Embryonic facial prominence (tissue), 1 donor: Measurements from ENCODE around the gene ATP6V1F.

Experiments used
- DNase-seq: peaks from one replicate; pipeline ENCODE4 v3.0.0-alpha.2; 2016; ENCODE audit errors: extremely low spot score

ATP6V1F gene

DNA sequence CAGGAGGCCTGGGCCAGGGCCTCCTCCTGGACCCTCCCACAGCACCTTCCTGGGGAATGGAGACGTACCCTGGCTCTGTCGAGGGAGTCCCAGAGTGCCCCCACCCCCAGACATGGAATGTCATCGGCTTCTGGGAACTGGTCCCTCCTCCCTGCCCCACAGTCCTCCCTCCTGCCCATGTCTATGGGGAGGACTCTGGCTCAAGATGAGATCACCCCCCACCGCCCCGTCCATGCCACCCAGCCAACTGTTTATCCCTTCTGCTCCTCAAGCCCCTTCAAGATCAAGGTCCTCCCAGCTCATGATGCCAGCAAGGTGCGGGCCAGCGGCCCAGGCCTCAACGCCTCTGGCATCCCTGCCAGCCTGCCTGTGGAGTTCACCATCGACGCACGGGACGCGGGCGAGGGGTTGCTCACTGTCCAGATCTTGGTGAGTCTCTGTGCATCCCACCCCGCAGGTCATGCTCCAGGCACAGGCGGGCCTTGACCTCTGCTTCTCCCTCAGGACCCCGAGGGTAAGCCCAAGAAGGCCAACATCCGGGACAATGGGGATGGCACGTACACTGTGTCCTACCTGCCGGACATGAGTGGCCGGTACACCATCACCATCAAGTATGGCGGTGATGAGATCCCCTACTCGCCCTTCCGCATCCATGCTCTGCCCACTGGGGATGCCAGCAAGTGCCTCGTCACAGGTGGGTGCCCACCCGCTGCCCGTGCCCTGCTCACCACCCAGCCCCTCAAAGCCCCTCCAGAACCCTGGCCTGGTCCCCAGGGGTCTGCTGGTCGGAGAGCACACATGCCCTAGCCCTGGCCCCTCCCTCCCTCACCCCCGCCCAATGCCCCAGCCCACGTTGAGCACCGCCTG is 14.1 kb upstream of the ATP6V1F start:
- no peak for DNase-seq

DNA sequence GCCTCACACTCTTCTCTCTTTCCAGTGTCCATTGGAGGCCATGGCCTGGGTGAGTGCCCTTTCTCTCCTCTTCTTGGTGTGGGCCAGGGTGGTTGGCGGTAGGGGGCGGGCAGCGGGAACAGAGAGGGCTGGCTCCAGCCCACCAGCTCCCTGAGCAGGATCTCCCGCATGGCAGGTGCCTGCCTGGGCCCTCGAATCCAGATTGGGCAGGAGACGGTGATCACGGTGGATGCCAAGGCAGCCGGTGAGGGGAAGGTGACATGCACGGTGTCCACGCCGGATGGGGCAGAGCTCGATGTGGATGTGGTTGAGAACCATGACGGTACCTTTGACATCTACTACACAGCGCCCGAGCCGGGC is 13.5 kb upstream of the ATP6V1F start:
- DNase-seq, result no peak

DNA sequence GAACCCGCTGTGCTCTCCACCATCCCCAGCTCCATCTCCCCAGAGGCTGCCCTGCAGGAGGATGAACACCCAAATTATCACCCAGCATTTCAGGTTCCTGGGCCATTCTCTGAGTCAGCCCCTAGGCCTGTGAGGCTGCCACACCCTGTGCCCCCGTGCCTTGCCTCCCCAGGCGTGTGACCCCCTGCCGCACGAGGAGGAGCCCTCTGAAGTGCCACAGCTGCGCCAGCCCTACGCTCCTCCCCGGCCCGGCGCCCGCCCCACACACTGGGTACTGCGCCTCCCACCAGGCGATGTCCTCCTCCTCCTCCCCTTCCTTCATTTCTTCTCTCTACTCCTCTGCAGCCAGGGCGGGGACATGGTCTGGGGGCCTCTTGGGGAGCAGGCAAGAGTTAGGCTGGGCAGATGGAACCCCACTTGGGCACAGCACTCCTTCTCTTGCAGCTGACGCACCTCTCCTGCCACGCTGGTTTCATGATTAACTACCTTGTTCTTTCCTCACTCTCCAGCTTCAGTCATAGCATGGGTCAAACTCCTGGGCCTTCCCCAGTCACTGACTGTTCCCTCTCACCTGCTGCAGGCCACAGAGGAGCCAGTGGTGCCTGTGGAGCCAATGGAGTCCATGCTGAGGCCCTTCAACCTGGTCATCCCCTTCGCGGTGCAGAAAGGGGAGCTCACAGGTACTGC is 12.7 kb upstream of the ATP6V1F start:
- no peak for DNase-seq

DNA sequence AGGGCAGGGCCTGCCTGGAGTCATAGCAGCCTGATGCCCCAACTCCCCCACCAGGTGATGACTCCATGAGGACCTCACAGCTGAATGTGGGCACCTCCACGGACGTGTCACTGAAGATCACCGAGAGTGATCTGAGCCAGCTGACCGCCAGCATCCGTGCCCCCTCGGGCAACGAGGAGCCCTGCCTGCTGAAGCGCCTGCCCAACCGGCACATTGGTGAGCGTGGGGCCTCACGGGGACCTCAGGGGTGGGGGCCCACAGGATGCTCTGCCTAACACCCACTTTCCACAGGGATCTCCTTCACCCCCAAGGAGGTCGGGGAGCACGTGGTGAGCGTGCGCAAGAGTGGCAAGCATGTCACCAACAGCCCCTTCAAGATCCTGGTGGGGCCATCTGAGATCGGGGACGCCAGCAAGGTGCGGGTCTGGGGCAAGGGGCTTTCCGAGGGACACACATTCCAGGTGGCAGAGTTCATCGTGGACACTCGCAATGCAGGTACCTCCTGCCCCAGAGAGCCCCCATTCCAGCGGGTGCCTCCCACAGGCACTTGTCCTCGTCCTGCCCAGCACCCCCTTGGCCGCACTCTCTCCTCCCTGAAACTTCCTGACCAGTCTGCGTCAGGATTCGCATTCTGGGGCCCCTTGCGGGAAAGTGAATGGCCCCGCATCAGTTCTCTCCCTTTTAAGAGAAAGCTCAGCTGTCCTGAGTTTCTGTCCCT is 10.0 kb upstream of the ATP6V1F start:
- DNase-seq, result no peak

DNA sequence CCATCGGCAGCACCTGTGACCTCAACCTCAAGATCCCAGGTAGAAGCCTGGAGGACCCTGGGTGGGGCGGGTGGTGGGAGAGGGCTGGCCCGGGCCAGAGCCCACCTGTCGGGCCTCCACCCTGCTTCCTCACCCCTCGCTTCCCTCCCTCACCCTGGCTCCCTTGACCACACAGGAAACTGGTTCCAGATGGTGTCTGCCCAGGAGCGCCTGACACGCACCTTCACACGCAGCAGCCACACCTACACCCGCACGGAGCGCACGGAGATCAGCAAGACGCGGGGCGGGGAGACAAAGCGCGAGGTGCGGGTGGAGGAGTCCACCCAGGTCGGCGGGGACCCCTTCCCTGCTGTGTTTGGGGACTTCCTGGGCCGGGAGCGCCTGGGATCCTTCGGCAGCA is 8.9 kb upstream of the ATP6V1F start:
- no peak for DNase-seq

DNA sequence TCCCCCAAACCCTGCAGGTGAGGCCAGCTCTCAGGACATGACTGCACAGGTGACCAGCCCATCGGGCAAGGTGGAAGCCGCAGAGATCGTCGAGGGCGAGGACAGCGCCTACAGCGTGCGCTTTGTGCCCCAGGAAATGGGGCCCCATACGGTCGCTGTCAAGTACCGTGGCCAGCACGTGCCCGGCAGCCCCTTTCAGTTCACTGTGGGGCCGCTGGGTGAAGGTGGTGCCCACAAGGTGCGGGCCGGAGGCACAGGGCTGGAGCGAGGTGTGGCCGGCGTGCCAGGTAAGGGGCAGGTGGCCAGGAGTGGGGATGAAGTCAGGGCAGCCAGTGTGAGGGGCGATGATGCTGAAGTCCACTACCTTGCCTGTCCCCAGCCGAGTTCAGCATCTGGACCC is 8.3 kb upstream of the ATP6V1F start:
- DNase-seq, result no peak

DNA sequence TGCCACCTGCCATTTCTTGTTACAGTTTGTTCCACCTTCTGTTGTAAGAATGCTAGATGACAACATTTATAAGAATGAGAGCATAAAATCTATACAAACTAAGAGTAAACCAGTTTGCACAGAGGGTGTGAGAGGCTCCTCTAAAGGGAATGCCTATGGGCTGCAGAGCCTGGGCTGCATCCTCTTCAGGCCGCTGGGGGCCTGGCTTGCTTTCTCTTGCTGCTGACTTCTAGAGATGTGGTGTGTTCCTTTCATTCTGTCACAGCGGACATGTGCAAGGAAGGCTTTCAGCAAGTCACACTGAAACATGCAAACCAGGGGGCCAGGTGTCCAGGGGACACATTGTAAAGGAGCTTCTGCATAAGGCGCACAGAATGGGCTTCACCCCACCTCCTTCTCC is 7.1 kb upstream of the ATP6V1F start:
- DNase-seq, result no peak

DNA sequence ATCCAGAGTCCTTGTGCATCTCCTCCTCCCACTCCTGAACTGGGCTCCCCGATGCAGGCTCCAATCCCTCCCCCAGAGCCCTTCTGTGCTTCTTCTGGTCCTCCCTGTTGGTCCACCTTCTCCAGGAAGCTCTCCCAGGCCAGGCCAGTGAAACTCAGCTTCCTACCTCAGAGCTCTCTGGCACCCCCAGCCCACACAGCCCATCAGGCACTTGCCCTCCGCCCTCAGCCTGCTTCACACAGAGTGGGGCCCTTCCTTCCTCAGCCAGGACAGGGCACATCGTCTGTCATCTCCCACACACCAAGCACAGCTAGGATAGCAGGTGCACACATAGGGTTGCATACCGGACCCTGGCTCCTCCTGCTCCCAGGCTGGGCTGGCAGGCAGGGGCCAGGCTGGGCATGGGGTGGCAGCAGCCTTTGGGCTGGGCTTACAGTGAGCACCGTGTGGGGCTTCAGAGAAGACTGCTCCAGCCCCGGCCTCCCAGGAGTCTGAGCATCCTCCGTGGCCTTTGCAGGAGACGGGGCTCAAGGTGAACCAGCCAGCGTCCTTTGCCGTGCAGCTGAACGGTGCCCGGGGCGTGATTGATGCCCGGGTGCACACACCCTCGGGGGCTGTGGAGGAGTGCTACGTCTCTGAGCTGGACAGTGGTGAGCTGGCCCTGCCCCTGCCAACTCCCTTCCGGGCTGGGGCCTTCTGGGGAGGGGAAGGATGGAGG is 6.5 kb upstream of the ATP6V1F start:
- DNase-seq, result no peak

DNA sequence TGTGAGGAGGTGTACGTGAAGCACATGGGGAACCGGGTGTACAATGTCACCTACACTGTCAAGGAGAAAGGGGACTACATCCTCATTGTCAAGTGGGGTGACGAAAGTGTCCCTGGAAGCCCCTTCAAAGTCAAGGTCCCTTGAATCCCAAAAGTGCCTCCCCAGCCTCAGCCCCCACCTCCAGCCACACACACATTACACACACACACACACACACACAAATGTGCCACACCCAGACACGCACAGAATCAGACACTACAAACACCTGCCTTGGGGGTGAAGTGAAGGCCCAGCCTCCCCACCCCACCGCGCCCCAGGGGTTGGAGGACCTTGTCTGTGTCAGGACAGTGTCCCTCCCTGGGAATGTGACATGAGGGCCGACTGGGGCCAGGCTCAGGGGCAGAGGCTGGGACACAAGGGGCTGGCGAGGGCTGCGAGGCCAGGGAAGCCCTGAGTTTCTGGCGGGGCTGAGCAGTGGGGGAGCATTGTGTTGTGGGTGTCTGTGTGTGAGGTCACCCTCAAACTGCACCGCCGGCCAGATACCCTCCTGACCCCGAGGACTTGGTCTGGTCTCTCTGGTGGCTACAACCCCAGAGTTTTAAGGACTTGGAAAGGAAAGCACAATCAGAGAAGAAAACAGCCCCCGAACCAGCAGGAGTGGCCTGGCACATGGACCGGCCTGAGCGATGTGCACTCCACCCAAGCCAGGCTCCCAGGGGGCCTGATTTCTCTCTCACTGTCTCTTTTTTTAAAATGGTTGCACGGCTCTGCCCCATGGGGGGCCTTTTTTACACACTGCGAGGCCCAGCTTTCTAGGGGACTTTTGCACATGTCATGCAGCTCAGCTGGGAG is 4.0 kb upstream of the ATP6V1F start:
- DNase-seq, result no peak

DNA sequence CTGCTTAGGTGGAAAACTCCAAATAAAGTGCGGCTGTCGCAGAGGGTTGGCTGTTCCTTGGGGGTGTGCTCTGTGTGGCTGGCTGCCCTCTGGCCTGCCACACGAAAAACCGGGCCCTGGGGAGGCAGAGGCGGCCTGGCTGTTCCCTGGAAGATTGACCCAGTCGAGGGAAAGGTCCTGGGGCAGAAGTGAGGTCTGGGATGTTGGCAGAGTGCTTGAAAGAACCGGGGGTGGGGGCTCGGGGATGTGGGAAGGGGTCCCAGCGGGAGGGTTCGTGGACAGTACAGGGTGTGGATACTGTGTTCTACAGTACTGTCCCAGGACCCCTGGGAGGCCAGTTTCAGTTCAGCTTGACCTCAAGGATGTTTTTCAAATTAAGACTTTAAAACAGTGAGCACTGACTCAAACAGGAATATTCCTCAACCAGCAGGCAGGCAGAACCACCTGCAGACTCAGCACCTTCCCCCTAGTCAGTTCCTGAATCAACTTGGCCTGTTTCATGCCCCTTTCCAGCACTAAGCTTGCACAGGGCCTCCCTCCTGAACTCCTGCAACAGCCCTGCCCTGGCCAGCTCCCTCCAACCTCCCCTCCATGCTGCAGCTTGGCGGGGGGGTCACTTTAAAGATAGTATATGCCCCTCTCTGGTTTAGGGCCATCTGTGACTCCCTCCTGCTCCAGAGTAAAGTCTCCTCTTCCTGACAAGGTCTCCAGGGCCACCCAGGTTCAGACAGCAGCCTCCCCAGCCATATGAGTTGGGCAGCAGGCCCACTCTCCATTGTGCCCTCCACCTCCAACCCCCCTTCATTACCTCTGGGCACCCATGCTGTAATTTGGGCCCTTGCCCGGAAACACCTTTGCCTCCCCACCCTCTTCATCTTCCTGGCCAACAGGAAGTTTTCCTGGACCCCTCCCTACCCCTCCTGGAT is 3.2 kb upstream of the ATP6V1F start:
- no peak for DNase-seq

DNA sequence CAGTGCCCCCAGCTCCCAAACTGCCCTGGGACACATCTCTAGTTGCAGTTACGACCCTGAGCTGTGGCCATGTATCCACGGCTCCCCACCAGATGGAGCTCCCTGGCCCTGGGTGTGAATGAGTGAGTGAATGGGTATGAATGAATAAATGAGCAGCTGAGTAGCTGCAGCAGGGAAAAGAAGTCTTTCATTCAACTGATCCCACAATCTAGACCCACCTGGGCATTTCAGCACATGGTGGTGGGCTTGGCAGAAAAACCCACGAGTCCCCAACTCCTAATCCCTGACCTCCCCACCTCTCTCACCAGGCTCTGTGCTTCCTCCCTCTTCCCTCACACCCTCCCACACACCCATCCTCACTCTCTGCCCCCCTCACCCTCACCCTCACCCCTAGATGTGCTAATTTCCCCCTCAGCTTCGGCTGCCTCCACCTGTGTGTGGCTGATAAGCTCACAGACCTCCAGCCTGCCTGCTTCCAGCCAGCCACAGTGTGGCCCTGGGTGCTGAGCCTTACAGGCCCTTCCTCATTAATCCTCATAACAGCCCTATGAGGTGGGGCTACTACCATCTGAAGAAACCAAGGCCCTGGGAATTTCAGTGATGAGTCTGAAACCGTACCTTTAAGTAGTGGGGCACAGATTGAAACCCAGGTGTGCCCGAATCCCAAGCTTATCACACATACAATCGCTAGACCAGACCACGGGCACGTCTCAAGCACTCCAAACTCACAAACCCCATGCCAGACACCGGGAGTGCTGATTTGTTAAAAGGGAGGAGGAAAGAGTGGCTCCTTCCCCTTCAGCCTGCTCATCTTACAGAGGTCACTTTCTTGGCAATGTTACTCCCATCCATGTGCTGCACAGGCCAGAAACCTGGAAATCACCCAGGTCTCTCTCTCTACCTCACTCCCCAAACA is 2.2 kb upstream of the ATP6V1F start:
- no peak for DNase-seq

DNA sequence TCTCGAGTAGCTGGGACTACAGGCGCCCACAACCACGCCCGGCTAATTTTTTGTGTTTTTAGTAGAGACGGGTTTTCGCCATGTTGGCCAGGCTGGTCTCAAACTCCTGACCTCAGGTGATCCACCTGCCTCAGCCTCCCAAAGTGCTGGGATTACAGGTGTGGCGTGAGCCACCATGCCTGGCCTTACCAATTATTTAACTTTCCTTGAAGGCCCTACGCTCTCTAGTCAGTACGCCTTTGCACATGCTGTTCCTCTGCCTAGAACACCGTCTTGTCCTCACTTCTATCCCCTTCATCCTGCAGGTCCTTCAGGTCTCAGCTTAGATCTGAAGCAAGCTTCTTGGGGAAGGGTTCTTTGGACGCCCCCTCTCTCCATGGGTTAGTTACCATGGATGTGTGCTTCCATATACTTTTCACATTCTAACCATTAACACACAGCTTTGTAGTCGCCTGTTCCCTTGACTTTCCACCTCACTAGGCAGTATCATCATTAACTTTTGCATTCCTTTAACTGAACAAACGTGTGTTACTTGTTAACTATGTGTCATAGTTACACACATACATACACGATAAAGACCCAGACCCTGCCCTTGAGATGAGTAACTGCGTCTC is 592 bp upstream of the ATP6V1F start:
- no peak for DNase-seq

DNA sequence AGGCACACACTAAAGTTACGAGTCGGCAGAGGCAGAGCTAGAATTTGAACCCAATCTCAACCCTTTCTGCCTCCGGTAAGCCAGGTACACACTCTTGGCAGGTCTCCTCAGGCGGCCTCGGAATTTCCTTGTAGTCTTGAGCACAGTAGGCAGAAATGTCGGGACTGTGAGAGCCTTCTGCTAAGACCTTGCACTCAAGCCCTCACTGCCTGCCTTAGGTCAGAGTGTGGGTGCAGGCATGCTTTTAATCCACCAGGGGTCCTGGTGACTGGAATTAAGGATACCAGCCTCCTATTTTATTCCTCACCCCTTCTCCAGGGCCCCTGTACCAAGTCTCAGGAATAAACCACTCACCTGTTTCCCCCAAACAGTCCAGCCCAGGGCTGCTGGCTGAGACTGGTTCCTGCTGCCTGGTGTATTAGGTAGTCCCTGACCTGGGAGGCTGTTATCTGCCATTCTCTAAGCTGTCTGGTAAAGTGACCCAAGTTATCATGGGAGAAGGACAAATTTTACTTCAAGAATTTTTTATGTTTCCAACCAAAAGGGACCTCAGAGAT is 855 bp downstream of the ATP6V1F start:
- DNase-seq, result no peak

DNA sequence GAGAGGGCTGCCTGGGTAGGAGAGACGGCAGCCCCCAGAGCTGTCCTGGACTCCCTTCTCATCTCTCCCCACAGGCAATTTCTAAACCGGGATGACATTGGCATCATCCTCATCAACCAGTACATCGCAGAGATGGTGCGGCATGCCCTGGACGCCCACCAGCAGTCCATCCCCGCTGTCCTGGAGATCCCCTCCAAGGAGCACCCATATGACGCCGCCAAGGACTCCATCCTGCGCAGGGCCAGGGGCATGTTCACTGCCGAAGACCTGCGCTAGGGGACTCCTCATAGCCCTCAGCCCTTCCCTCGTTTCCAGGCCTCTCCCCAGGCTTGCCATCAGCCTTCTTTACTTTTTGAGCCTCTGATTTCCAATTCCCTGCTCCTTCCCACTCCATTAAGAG is 2.6 kb downstream of the ATP6V1F start:
- no peak for DNase-seq

DNA sequence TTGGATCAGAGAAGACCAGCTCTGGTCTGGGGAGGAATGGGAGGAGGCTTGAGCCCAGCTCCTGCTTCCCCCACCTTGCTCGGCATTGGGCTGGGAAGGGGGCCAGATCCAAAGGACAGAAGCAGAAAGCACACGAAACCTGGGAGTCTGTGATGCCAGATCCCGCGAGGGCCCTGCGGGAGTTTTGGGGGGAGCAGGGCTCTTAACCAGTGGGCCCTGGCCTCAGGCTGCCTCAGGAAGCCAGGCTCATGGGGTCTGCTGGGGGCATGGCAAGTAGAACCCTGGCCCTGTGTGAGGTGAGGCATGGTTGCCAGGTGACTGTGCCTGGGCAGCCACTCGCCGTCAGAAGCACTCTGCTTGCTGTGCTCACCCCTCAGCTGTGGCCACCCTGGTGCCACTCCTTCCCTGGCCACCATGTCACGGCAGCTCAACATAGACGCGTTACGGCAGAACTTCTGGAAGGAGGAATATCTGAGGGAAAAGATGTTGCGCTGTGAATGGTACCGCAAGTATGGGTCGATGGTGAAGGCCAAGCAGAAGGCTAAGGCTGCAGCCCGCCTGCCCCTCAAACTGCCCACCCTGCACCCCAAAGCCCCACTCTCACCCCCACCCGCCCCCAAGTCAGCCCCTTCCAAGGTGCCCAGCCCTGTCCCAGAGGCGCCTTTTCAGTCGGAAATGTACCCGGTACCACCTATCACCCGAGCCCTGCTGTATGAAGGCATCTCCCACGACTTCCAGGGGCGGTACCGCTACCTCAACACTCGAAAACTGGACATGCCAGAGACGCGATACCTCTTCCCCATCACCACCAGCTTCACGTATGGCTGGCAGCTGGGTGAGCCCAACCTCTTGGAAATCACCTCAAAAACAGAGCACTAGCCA is 3.6 kb downstream of the ATP6V1F start:
- no peak for DNase-seq

DNA sequence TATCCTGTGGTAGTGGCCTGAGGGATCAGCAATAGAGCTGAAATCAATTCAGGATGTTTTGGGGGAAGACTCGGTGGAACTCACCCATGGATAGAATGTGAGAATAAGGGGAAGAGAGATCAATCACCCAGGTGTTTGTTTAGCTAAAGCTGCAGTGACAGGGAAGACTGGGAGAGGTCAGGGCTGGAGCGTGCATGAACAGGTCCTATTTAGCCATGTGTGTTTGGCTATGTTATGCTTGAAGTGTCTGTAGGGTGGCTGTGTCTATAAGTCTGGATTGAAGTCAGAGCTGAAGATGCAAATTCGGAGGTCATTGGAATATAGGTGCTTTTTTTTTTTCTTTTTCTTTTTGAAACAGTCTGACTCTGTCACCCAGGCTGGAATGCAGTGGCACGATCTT is 4.6 kb downstream of the ATP6V1F start:
- no peak for DNase-seq
